ENCODE measurements around the gene BCAM.

DNA sequence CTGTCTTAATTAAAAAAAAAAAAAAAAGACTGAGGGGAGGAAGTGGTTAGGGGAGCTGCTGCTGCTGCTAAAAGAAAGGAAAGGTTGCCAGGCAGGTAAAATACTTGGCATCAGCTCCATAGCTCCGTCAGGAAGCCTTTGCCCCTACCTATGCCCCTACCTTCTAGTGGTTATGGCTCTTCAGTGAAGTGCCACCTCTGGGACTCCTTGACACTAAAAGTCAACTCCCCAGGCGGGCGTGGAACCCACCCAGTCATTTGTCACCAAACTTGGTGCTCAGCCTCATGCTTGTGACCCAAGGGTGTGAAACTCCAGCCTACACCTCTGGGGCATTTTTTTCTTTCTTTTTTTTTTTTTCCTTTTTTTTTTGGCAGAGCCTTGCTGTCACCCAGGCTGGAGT, 32.3 kb downstream of the BCAM start:
- TF ChIP-seq, protein P1, sequence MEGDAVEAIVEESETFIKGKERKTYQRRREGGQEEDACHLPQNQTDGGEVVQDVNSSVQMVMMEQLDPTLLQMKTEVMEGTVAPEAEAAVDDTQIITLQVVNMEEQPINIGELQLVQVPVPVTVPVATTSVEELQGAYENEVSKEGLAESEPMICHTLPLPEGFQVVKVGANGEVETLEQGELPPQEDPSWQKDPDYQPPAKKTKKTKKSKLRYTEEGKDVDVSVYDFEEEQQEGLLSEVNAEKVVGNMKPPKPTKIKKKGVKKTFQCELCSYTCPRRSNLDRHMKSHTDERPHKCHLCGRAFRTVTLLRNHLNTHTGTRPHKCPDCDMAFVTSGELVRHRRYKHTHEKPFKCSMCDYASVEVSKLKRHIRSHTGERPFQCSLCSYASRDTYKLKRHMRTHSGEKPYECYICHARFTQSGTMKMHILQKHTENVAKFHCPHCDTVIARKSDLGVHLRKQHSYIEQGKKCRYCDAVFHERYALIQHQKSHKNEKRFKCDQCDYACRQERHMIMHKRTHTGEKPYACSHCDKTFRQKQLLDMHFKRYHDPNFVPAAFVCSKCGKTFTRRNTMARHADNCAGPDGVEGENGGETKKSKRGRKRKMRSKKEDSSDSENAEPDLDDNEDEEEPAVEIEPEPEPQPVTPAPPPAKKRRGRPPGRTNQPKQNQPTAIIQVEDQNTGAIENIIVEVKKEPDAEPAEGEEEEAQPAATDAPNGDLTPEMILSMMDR (conservative IDR thresholded peaks at IDR 0.05; ENCODE audit: low read depth, low read length), result no peak
- no peak for TF ChIP-seq POLR2A (IDR thresholded peaks at IDR 0.05; ENCODE audit: low read depth, low read length)
- TF ChIP-seq RCOR1 (IDR thresholded peaks at IDR 0.05; ENCODE audit: insufficient replicate concordance, low read length), result no peak
- TF ChIP-seq CEBPB (IDR thresholded peaks at IDR 0.05; ENCODE audit: low read depth, low read length), result no peak
- no peak for TF ChIP-seq NFE2L2 (IDR thresholded peaks at IDR 0.05; ENCODE audit: low read depth, low read length)
- no peak for TF ChIP-seq RFX5 (IDR thresholded peaks at IDR 0.05; ENCODE audit: low read depth, low read length)
- TF ChIP-seq, protein P2, sequence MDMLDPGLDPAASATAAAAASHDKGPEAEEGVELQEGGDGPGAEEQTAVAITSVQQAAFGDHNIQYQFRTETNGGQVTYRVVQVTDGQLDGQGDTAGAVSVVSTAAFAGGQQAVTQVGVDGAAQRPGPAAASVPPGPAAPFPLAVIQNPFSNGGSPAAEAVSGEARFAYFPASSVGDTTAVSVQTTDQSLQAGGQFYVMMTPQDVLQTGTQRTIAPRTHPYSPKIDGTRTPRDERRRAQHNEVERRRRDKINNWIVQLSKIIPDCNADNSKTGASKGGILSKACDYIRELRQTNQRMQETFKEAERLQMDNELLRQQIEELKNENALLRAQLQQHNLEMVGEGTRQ (IDR thresholded peaks at IDR 0.05; ENCODE audit: low read depth, low read length), result no peak
- no peak for TF ChIP-seq BHLHE40 (IDR thresholded peaks at IDR 0.05; ENCODE audit: low read depth, low read length)
